ENCODE results near the gene RABGEF1.

DNA sequence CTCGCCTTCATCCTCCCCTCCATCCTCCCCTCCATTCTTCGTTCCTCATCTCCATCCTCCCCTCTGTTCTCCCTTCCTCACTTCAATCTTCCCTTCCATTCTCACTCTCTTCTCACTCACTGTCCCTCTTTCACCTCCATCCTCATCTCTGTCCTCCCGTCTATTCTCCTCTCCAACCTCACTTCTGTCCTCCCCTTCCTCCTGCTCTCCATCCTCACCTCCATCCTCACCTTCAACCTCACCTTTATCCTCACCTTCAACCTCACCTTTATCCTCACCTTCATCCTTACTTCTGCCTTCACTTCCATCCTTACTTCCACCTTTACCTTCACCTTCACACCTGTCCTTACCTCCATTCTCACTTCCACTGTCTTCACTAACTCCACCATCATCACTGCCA lies 11.3 kb upstream of the RABGEF1 start:
- TF ChIP-seq, protein P1, sequence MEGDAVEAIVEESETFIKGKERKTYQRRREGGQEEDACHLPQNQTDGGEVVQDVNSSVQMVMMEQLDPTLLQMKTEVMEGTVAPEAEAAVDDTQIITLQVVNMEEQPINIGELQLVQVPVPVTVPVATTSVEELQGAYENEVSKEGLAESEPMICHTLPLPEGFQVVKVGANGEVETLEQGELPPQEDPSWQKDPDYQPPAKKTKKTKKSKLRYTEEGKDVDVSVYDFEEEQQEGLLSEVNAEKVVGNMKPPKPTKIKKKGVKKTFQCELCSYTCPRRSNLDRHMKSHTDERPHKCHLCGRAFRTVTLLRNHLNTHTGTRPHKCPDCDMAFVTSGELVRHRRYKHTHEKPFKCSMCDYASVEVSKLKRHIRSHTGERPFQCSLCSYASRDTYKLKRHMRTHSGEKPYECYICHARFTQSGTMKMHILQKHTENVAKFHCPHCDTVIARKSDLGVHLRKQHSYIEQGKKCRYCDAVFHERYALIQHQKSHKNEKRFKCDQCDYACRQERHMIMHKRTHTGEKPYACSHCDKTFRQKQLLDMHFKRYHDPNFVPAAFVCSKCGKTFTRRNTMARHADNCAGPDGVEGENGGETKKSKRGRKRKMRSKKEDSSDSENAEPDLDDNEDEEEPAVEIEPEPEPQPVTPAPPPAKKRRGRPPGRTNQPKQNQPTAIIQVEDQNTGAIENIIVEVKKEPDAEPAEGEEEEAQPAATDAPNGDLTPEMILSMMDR (conservative IDR thresholded peaks at IDR 0.05 in 1 of 2, IDR thresholded peaks at IDR 0.05 in 1 of 2; ENCODE audit: extremely low read depth in 1 of 2, insufficient read depth in 1 of 2, low read depth in 1 of 2, low read length in 2 of 2), result no peak
- TF ChIP-seq EZH2 (IDR thresholded peaks at IDR 0.05; ENCODE audit: borderline replicate concordance, low read length), result no peak

Measured in mammary epithelial cell (primary cell).